Keratinocyte (primary cell): ENCODE data around the gene LMO3.

Experiments used
- EZH2 ChIP-seq: IDR thresholded peaks from one replicate; pipeline ENCODE4 v1.6.1; 2012; ENCODE audit warnings: inconsistent platforms, mild to moderate bottlenecking, low read length, moderate library complexity
- TF ChIP-seq, protein P1 (sequence below), 3 experiments: IDR thresholded peaks in 1 of 3; conservative IDR thresholded peaks in 1 of 3; optimal IDR thresholded peaks in 1 of 3; 2 replicates in 2 of 3; 3 replicates in 1 of 3; pipeline versions ENCODE3 to v1.5.1; 2011; ENCODE audit warnings: low read length in 3 of 3, mild to moderate bottlenecking in 3 of 3, moderate library complexity in 2 of 3, control low read depth in 1 of 3, inconsistent platforms in 1 of 3; ENCODE audit not compliant: insufficient read depth in 2 of 3; ENCODE audit errors: extremely low read depth in 1 of 3

DNA sequence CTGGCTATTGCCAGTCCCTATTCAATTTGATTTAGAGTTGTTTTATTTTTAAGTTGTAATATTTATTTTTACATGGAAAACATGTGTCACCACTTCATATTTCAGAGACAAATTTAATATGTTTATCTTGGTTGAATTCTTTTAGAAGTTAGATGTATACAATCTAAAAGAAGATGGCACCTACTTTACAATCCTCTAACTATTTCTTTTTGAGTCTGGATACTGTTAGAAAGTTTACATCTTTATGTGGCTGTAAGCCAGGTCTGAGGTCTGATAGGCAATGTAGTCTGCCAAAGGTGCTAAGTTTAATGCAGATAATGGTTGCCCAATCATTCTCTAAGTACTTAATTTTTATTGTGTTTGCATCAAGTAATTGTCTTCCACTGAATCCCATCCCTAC is 7.2 kb upstream of the LMO3 start:
- TF ChIP-seq, protein P1, sequence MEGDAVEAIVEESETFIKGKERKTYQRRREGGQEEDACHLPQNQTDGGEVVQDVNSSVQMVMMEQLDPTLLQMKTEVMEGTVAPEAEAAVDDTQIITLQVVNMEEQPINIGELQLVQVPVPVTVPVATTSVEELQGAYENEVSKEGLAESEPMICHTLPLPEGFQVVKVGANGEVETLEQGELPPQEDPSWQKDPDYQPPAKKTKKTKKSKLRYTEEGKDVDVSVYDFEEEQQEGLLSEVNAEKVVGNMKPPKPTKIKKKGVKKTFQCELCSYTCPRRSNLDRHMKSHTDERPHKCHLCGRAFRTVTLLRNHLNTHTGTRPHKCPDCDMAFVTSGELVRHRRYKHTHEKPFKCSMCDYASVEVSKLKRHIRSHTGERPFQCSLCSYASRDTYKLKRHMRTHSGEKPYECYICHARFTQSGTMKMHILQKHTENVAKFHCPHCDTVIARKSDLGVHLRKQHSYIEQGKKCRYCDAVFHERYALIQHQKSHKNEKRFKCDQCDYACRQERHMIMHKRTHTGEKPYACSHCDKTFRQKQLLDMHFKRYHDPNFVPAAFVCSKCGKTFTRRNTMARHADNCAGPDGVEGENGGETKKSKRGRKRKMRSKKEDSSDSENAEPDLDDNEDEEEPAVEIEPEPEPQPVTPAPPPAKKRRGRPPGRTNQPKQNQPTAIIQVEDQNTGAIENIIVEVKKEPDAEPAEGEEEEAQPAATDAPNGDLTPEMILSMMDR (optimal IDR thresholded peaks at IDR 0.05 in 1 of 3, IDR thresholded peaks at IDR 0.05 in 1 of 3, conservative IDR thresholded peaks at IDR 0.05 in 1 of 3; ENCODE audit: extremely low read depth in 1 of 3, insufficient read depth in 2 of 3, low read length in 3 of 3) = no peak
- TF ChIP-seq EZH2 = no peak
